Measurements from ENCODE around the gene KDM2B.

DNA sequence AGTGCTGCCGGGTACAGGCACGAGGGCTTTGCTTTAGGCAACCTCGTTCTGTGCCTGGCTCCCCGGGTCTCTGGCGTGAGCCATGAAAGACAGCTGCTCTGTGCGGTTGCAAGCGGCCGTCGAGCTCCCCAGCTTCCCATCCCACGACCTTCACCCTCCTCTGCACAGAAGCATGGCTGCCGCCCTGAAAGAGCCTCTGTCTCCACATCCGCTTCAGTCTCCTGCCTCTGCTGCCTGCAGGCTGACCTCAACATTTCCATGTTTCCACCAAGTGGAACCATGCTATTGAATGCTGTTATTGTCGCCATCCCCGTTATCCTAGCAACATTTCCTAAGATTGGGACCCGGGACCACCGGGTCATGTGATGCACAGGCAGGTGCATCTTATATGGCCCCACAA is 57.1 kb downstream of the KDM2B start:
- TF ChIP-seq, protein P1, sequence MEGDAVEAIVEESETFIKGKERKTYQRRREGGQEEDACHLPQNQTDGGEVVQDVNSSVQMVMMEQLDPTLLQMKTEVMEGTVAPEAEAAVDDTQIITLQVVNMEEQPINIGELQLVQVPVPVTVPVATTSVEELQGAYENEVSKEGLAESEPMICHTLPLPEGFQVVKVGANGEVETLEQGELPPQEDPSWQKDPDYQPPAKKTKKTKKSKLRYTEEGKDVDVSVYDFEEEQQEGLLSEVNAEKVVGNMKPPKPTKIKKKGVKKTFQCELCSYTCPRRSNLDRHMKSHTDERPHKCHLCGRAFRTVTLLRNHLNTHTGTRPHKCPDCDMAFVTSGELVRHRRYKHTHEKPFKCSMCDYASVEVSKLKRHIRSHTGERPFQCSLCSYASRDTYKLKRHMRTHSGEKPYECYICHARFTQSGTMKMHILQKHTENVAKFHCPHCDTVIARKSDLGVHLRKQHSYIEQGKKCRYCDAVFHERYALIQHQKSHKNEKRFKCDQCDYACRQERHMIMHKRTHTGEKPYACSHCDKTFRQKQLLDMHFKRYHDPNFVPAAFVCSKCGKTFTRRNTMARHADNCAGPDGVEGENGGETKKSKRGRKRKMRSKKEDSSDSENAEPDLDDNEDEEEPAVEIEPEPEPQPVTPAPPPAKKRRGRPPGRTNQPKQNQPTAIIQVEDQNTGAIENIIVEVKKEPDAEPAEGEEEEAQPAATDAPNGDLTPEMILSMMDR (conservative IDR thresholded peaks at IDR 0.05 in 1 of 2, IDR thresholded peaks at IDR 0.05 in 1 of 2; ENCODE audit: extremely low read depth in 1 of 2, insufficient read depth in 1 of 2, low read depth in 1 of 2, low read length in 2 of 2) = no peak
- TF ChIP-seq EZH2 (IDR thresholded peaks at IDR 0.05; ENCODE audit: borderline replicate concordance, low read length) = no peak
